Measurements from ENCODE around the gene KCTD10. TPM values are rescaled to one million over a fixed set of nuclear protein-coding genes. Genes with fewer than 3 reads are reported as not detected.

KCTD10 gene
- total and polyA plus RNA-seq, 9 of the 15 experiments (the other 6 are each of a cell fraction or from before 2014, with no cell fraction given), result 1.9 to 37.5 (median 15.7) TPM

DNA sequence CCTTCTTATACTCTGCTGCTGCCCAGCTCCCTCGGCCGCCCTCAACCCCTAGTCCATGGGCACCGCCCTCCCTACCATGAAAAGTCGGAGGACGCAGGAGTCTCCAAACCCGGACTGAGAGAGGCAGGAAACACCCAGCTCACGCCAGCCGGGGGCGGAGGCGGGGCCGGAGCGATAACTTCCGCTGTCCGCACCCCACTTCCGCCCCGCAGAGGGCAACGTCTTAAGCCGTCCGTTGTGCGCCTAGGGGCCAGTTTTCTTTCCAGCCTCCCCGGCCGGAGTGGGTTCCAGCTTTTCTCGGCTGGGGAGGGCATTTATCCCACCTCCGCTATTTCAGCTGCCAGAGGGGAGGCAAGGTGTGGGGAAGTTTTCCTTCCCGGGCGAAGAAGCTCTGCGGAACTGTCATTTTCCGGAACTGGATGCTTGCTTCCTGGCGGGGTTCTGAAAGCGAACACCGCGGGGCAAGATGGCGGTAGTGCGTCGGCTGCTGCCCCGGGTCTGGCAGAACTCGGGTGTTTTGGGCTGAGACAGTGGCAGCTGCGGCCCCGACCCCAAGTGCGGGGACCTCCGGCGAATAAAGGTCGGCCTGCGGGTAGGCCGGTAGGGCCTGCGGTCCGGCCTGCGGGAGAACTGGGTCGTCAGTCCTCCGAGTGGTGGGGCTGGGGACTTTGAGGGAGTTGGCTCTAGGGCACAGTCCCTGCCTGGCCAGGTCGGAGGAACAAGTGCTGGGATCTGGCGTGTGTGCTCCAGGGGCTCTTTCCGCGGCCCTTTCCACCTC is at the start of gene KCTD10, which contains the start of gene UBE3B (continued):
- TF ChIP-seq RAD21 (CRISPR knock-in tag; conservative IDR thresholded peaks at IDR 0.05 in 1 of 2, IDR thresholded peaks at IDR 0.05 in 1 of 2) (no peak), SMAD3 (CRISPR knock-in tag; conservative IDR thresholded peaks at IDR 0.05) (0 out of 2 replicates have a peak, but pooled peaks have one; percentile 60), TCF7L2 (IDR thresholded peaks at IDR 0.05; ENCODE audit: low read depth, low read length) (no peak), STAG1 (CRISPR knock-in tag; IDR thresholded peaks at IDR 0.05; ENCODE audit: borderline replicate concordance) (0 out of 2 replicates have a peak, but pooled peaks have one; percentile 26), HNRNPLL (IDR thresholded peaks at IDR 0.05; ENCODE audit: low read depth, low read length, poor library complexity, severe bottlenecking) (no peak), PRPF4 (IDR thresholded peaks at IDR 0.05; ENCODE audit: insufficient read depth, low read depth, low read length, poor library complexity, severe bottlenecking) (no peak), CBX5 (IDR thresholded peaks at IDR 0.05; ENCODE audit: borderline replicate concordance, low read depth) (no peak), GATA2 (CRISPR knock-in tag; IDR thresholded peaks at IDR 0.05) (no peak), HIVEP1 (CRISPR knock-in tag; IDR thresholded peaks at IDR 0.05) (peak; percentile 31; the same call in 1 of the 2 replicates), RCOR1 (IDR thresholded peaks at IDR 0.05; ENCODE audit: borderline replicate concordance in 1 of 2, low read depth in 2 of 2, low read length in 2 of 2) (no peak), ARID1B (IDR thresholded peaks at IDR 0.05) (no peak), PHB (CRISPR knock-in tag; IDR thresholded peaks at IDR 0.05) (no peak; the same call in 1 of the 2 replicates), CCAR2 (IDR thresholded peaks at IDR 0.05; ENCODE audit: low read depth, low read length) (no peak), FOXJ3 (CRISPR knock-in tag; IDR thresholded peaks at IDR 0.05) (no peak), ZNF586 (CRISPR knock-in tag; conservative IDR thresholded peaks at IDR 0.05) (no peak), XRCC3 (IDR thresholded peaks at IDR 0.05) (no peak), XRCC5 (IDR thresholded peaks at IDR 0.05; ENCODE audit: low read depth, low read length) (no peak; the same call in 1 of the 2 replicates), CREM (IDR thresholded peaks at IDR 0.05; ENCODE audit: low read depth) (peak; percentile 66; the same call in 1 of the 2 replicates), HNRNPUL1 (IDR thresholded peaks at IDR 0.05; ENCODE audit: low read length) (no peak), ZNF282 (CRISPR knock-in tag; IDR thresholded peaks at IDR 0.05) (no peak), C11orf30 (IDR thresholded peaks at IDR 0.05; ENCODE audit: low read depth) (peak; percentile 100), RBM25 (IDR thresholded peaks at IDR 0.05; ENCODE audit: low read depth, low read length, severe bottlenecking) (no peak), CHCHD3 (CRISPR knock-in tag; IDR thresholded peaks at IDR 0.05) (no peak), MEIS2 (IDR thresholded peaks at IDR 0.05; ENCODE audit: partially characterized antibody) (no peak)
- TF ChIP-seq, protein P1, sequence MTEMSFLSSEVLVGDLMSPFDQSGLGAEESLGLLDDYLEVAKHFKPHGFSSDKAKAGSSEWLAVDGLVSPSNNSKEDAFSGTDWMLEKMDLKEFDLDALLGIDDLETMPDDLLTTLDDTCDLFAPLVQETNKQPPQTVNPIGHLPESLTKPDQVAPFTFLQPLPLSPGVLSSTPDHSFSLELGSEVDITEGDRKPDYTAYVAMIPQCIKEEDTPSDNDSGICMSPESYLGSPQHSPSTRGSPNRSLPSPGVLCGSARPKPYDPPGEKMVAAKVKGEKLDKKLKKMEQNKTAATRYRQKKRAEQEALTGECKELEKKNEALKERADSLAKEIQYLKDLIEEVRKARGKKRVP (CRISPR knock-in tag; IDR thresholded peaks at IDR 0.05), result no peak; the same call in 1 of the 2 replicates
- TF ChIP-seq, protein P2, sequence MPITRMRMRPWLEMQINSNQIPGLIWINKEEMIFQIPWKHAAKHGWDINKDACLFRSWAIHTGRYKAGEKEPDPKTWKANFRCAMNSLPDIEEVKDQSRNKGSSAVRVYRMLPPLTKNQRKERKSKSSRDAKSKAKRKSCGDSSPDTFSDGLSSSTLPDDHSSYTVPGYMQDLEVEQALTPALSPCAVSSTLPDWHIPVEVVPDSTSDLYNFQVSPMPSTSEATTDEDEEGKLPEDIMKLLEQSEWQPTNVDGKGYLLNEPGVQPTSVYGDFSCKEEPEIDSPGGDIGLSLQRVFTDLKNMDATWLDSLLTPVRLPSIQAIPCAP (CRISPR knock-in tag; IDR thresholded peaks at IDR 0.05; ENCODE audit: borderline replicate concordance), result no peak
- TF ChIP-seq, protein P3, sequence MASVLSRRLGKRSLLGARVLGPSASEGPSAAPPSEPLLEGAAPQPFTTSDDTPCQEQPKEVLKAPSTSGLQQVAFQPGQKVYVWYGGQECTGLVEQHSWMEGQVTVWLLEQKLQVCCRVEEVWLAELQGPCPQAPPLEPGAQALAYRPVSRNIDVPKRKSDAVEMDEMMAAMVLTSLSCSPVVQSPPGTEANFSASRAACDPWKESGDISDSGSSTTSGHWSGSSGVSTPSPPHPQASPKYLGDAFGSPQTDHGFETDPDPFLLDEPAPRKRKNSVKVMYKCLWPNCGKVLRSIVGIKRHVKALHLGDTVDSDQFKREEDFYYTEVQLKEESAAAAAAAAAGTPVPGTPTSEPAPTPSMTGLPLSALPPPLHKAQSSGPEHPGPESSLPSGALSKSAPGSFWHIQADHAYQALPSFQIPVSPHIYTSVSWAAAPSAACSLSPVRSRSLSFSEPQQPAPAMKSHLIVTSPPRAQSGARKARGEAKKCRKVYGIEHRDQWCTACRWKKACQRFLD (CRISPR knock-in tag; IDR thresholded peaks at IDR 0.05), result no peak
